Nephron (organoid): ENCODE results near the gene TRIB2.
A peak's percentile ranks its signal among the peaks of the same experiment; 100 is the strongest.

Experiments
- H3K27ac Mint-ChIP-seq, 3 experiments: 2 replicates each; pipeline ENCODE4 v1.8.0; 2020; ENCODE audit warnings: mixed read lengths in 3 of 3, mild to moderate bottlenecking in 2 of 3, moderate library complexity in 1 of 3
- H3K27me3 Mint-ChIP-seq: 2 replicates; pipeline ENCODE4 v1.8.0; 2021; ENCODE audit warnings: low read depth, mild to moderate bottlenecking, moderate library complexity, mixed read lengths
- H3K36me3 Mint-ChIP-seq: 2 replicates; pipeline ENCODE4 v1.8.0; 2020; ENCODE audit warnings: low read depth, mixed read lengths
- H3K4me1 Mint-ChIP-seq: 2 replicates; pipeline ENCODE4 v1.8.0; 2020; ENCODE audit warnings: mixed read lengths
- H3K4me3 Mint-ChIP-seq, 3 experiments: 2 replicates each; pipeline ENCODE4 v1.8.0; 2020; ENCODE audit warnings: mild to moderate bottlenecking in 3 of 3, mixed read lengths in 3 of 3, moderate library complexity in 2 of 3
- H3K9me3 Mint-ChIP-seq: 2 replicates; pipeline ENCODE4 v1.8.0; 2020; ENCODE audit warnings: mixed read lengths
- TF ChIP-seq, protein P1 (sequence below), 3 experiments: fragments of 200-600 bp; sonication (generic); IDR thresholded peaks; one replicate each; pipeline ENCODE4 v1.5.0; 2021; ENCODE audit warnings: antibody characterized with exemption in 3 of 3; ENCODE audit not compliant: unreplicated experiment in 3 of 3

The TRIB2 gene

GRCh38 chr2:12762337-12762736 lies 45.6 kb downstream of the TRIB2 start:
- peaks cover 23% of the 10 kb centered on the region for H3K4me1 Mint-ChIP-seq
- H3K27ac Mint-ChIP-seq, result no peak overlapping the region
- no peak overlapping the region for H3K4me3 Mint-ChIP-seq
- TF ChIP-seq, protein P1, sequence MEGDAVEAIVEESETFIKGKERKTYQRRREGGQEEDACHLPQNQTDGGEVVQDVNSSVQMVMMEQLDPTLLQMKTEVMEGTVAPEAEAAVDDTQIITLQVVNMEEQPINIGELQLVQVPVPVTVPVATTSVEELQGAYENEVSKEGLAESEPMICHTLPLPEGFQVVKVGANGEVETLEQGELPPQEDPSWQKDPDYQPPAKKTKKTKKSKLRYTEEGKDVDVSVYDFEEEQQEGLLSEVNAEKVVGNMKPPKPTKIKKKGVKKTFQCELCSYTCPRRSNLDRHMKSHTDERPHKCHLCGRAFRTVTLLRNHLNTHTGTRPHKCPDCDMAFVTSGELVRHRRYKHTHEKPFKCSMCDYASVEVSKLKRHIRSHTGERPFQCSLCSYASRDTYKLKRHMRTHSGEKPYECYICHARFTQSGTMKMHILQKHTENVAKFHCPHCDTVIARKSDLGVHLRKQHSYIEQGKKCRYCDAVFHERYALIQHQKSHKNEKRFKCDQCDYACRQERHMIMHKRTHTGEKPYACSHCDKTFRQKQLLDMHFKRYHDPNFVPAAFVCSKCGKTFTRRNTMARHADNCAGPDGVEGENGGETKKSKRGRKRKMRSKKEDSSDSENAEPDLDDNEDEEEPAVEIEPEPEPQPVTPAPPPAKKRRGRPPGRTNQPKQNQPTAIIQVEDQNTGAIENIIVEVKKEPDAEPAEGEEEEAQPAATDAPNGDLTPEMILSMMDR (IDR thresholded peaks at IDR 0.05; ENCODE audit: unreplicated experiment in 3 of 3), result no peak
- peaks cover 5% of the 10 kb centered on the region for H3K27me3 Mint-ChIP-seq
- H3K36me3 Mint-ChIP-seq, result no peaks in the 10 kb centered on the region
- H3K9me3 Mint-ChIP-seq, result no peaks in the 10 kb centered on the region

DNA sequence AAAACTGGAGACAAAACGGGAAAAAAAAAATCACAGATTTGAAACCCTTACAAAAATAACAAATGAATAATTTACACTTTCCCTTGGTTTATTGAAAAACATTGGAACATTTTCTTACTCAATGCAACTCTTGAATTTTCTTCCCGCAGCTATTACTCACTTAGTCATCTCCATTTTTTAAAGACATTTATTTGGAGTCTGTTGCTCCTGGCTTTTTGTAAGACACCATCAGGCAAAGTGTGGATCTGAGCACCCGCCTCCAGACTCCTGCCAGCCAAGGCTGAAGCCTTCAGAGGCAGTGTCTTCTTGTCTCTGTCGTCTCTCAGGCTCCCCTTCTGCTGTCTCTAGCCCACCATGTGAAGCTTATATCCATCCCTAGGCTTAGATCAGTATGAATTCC lies 46.2 kb downstream of the TRIB2 start:
- H3K4me3 Mint-ChIP-seq, result no peak overlapping the region
- no peaks in the 10 kb centered on the region for H3K36me3 Mint-ChIP-seq
- H3K4me1 Mint-ChIP-seq, result peaks cover 29% of the 10 kb centered on the region
- H3K9me3 Mint-ChIP-seq, result no peaks in the 10 kb centered on the region
- TF ChIP-seq, protein P1 (IDR thresholded peaks at IDR 0.05; ENCODE audit: unreplicated experiment in 3 of 3), result no peak
- H3K27ac Mint-ChIP-seq, result peak overlapping the region in 2 of 3 experiments; percentile 16 to 40
- H3K27me3 Mint-ChIP-seq, result peaks cover 5% of the 10 kb centered on the region

DNA sequence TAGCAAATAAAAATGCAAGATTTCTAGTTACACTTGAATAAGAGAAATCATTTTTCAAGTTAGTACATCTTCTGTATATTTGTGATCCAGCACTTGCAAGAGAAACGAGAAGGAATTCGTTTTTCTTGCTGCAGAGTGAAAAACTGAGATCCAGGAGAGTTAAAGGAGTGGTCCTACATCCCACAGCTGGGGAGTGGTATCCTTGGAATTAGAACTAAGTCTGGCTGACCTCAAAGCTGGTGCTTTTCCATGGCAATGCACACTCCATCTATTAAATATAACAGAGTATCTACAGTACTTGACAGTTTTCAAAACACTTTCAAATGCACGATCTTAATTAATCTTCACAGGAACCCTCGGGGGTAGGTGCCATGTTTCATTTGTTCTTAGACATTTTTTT lies 46.8 kb downstream of the TRIB2 start:
- Mint-ChIP-seq H3K9me3 (no peaks in the 10 kb centered on the region), H3K36me3 (no peaks in the 10 kb centered on the region), H3K27ac (peak overlapping the region in 2 of 3 experiments; percentile 16 to 40), H3K27me3 (peaks cover 5% of the 10 kb centered on the region), H3K4me3 (no peak overlapping the region), H3K4me1 (peaks cover 34% of the 10 kb centered on the region)
- TF ChIP-seq, protein P1 (IDR thresholded peaks at IDR 0.05; ENCODE audit: unreplicated experiment in 3 of 3), result no peak

- H3K27ac Mint-ChIP-seq, result peak overlapping the region in 1 of 3 experiments; percentile 32
- TF ChIP-seq, protein P1 (IDR thresholded peaks at IDR 0.05; ENCODE audit: unreplicated experiment in 3 of 3), result no peak
- H3K4me3 Mint-ChIP-seq, result no peak overlapping the region
- H3K36me3 Mint-ChIP-seq, result no peaks in the 10 kb centered on the region
- H3K4me1 Mint-ChIP-seq, result peaks cover 37% of the 10 kb centered on the region
- H3K9me3 Mint-ChIP-seq, result no peaks in the 10 kb centered on the region
- peaks cover 5% of the 10 kb centered on the region for H3K27me3 Mint-ChIP-seq
Measured at GRCh38 chr2:12764075-12764730, 47.5 kb downstream of the TRIB2 start.

DNA sequence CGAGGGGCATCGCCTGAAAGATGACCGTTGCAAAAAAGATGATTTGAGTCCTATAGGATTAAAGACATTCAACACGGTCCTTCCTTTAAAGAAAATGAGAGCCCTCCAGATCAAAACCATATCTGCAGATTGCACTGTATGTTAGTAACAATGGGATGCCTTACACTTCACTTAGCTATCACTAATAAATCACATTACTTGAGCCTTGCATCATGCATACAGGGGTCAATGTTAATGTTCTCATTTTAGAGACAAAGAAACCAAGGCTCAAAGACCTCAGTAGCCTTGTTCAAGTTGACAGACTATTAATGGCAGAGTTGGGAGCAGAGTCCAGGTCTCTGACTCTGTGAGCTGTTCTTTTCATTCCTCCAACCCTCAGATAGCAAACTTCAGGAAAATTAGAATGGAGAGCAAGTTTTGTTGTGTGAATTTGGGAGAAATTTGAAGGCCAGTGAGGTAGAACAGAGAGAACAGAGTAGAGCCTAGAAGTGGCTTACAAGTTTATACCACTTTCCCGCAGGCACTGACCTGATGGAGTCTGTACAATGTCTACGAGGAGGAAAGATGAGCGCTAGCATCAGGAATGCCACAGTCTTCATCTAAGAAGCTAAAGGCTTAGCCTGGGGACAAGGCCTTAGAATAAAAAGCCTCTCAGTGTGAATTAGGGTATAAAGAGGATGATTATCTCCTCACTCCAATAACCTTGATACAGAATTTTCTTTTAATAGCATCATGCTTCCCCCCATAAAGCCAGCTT lies 48.3 kb downstream of the TRIB2 start:
- peaks cover 5% of the 10 kb centered on the region for H3K27me3 Mint-ChIP-seq
- peak overlapping the region in 1 of 3 experiments; percentile 39 for H3K27ac Mint-ChIP-seq
- TF ChIP-seq, protein P1 (IDR thresholded peaks at IDR 0.05; ENCODE audit: unreplicated experiment in 3 of 3), result no peak
- H3K4me1 Mint-ChIP-seq, result peaks cover 45% of the 10 kb centered on the region
- no peaks in the 10 kb centered on the region for H3K9me3 Mint-ChIP-seq
- no peaks in the 10 kb centered on the region for H3K36me3 Mint-ChIP-seq
- H3K4me3 Mint-ChIP-seq, result no peak overlapping the region
